Ascending aorta (tissue), 2 donors: ENCODE data around the gene NCMAP. TPM values are rescaled to one million over a fixed set of nuclear protein-coding genes. Genes with fewer than 3 reads are reported as not detected.

Experiments used
- DNase-seq, 2 donors: peaks; one replicate each; pipeline ENCODE4 v3.0.0-alpha.2; 2019; ENCODE audit warnings: low spot score in 2 of 2
- H3K27ac ChIP-seq, 2 donors: fragments of 200-600 bp; sonication (generic); one replicate each; pipeline ENCODE4 v1.5.1; 2016 to 2017; ENCODE audit warnings: mild to moderate bottlenecking in 1 of 2
- H3K27me3 ChIP-seq: fragments of 200-600 bp; sonication (generic); one replicate; pipeline ENCODE4 v1.5.1; 2017
- H3K36me3 ChIP-seq, 2 donors: fragments of 200-600 bp; sonication (generic); one replicate each; pipeline ENCODE4 v1.5.1; 2016
- H3K4me1 ChIP-seq, 2 donors: fragments of 200-600 bp; sonication (generic); one replicate each; pipeline ENCODE4 v1.5.1; 2016 to 2017; ENCODE audit warnings: mild to moderate bottlenecking in 1 of 2
- H3K4me3 ChIP-seq, 2 donors: fragments of 200-600 bp; sonication (generic); one replicate each; pipeline ENCODE4 v1.5.1; 2016 to 2017; ENCODE audit warnings: mild to moderate bottlenecking in 1 of 2
- H3K9me3 ChIP-seq, 2 donors: fragments of 200-600 bp; sonication (generic); one replicate each; pipeline ENCODE4 v1.5.1; 2016
- CTCF ChIP-seq, 3 experiments: fragments of 200-600 bp in 2 of 3; fragments of 450-650 bp in 1 of 3; sonication (generic) in 2 of 3; IDR thresholded peaks; one replicate each; pipeline ENCODE4 v1.5.1; 2016 to 2019; ENCODE audit warnings: antibody characterized with exemption in 3 of 3, mild to moderate bottlenecking in 1 of 3, moderate library complexity in 1 of 3
- intact Hi-C: fragments of 100-400 bp; cut with DNase I; formaldehyde crosslinking; loops from one replicate; pipeline ENCODE4 v1.15.1; 2023
- total RNA-seq: library from RNA; depleted of rRNA; stranded (reverse); fragments of >200 nt; gene quantifications from one replicate; pipeline ENCODE4 v1.1.0, GENCODE V29; 2016

NCMAP gene
- total RNA-seq: not detected

GRCh38 chr1:24555591-24556413 lies at the start of gene NCMAP:
Gene NCMAP (plus strand): TSS chr1:24556087. CDS start chr1:24595431, 39,344 bp downstream.
- TF ChIP-seq CTCF (IDR thresholded peaks at IDR 0.05): no peak
- Histone ChIP-seq H3K4me3 (peak within 1 kb of the TSS in 1 of 2 donors; percentile 25), H3K36me3 (no peaks in the 10 kb centered on the region), H3K4me1 (no peaks in the 10 kb centered on the region), H3K27ac (no peak within 1 kb of the TSS), H3K27me3 (peaks cover 17% of the 10 kb centered on the region), H3K9me3 (no peaks in the 10 kb centered on the region)
- intact Hi-C loops: no loop called here
- DNase-seq: peak in 1 of 2 donors; percentile 61

GRCh38 chr1:24506691-24507381 lies 49.1 kb upstream of the NCMAP start:
- H3K9me3 ChIP-seq: no peaks in the 10 kb centered on the region
- H3K4me1 ChIP-seq: peaks cover 0 to 3% of the 10 kb centered on the region in 2 donors
- no peak for TF ChIP-seq CTCF (IDR thresholded peaks at IDR 0.05)
- DNase-seq: no peak
- no peak overlapping the region for H3K4me3 ChIP-seq
- intact Hi-C loops: no loop called here
- H3K27me3 ChIP-seq: no peaks in the 10 kb centered on the region
- H3K36me3 ChIP-seq: no peaks in the 10 kb centered on the region
- H3K27ac ChIP-seq: no peak overlapping the region

- Histone ChIP-seq H3K4me3 (no peak overlapping the region), H3K4me1 (peaks cover 0 to 3% of the 10 kb centered on the region in 2 donors), H3K27me3 (no peaks in the 10 kb centered on the region), H3K27ac (no peak overlapping the region), H3K9me3 (no peaks in the 10 kb centered on the region), H3K36me3 (no peaks in the 10 kb centered on the region)
- TF ChIP-seq CTCF (IDR thresholded peaks at IDR 0.05): no peak
- no peak for DNase-seq
- intact Hi-C loops: no loop called here
Observed at GRCh38 chr1:24507405-24507804, 48.5 kb upstream of the NCMAP start.

GRCh38 chr1:24508911-24509310 lies 47.0 kb upstream of the NCMAP start:
- H3K9me3 ChIP-seq: no peaks in the 10 kb centered on the region
- no peak for DNase-seq
- H3K27ac ChIP-seq: no peak overlapping the region
- no peaks in the 10 kb centered on the region for H3K36me3 ChIP-seq
- H3K4me1 ChIP-seq: no peaks in the 10 kb centered on the region
- intact Hi-C loops: no loop called here
- H3K27me3 ChIP-seq: no peaks in the 10 kb centered on the region
- TF ChIP-seq CTCF (IDR thresholded peaks at IDR 0.05): no peak
- H3K4me3 ChIP-seq: no peak overlapping the region

GRCh38 chr1:24513706-24514105 lies 42.2 kb upstream of the NCMAP start:
- no peaks in the 10 kb centered on the region for H3K4me1 ChIP-seq
- H3K9me3 ChIP-seq: no peaks in the 10 kb centered on the region
- H3K4me3 ChIP-seq: no peak overlapping the region
- no peak overlapping the region for H3K27ac ChIP-seq
- intact Hi-C loops: no loop called here
- TF ChIP-seq CTCF (IDR thresholded peaks at IDR 0.05): no peak
- no peaks in the 10 kb centered on the region for H3K27me3 ChIP-seq
- H3K36me3 ChIP-seq: no peaks in the 10 kb centered on the region
- no peak for DNase-seq
